AG04450 (cell line): ENCODE results near the gene HAUS7. TPM values are rescaled to one million over a fixed set of nuclear protein-coding genes. Genes with fewer than 3 reads are reported as not detected.

Experiments used
- CTCF ChIA-PET: fragments of 300-600, 350-600 bp; formaldehyde crosslinking; extraction: SDS; loops from one replicate; lab custom pipeline; 2022; ENCODE audit warnings: antibody characterized with exemption, inconsistent platforms; lab: Charles Lee
- POLR2A ChIA-PET: fragments of 350-600 bp; formaldehyde crosslinking; extraction: SDS; loops from one replicate; lab custom pipeline; 2021; ENCODE audit warnings: antibody characterized with exemption, inconsistent platforms; lab: Yijun Ruan, JAX
- DNase-seq: peaks from one replicate; pipeline ENCODE4 v3.0.0-alpha.2; 2011; ENCODE audit warnings: low read depth, low spot score
- H3K27ac ChIP-seq: one replicate; pipeline ENCODE4 v1.5.1; 2012; ENCODE audit warnings: low read depth, low read length, control low read depth
- H3K27me3 ChIP-seq: one replicate; pipeline ENCODE4 v1.6.0; 2012; ENCODE audit warnings: low read length; ENCODE audit not compliant: control insufficient read depth, insufficient read depth
- H3K4me3 ChIP-seq: 2 replicates; pipeline ENCODE4 v1.5.1; 2011; ENCODE audit warnings: mild to moderate bottlenecking, low read depth, low read length, control low read depth
- H3K9me3 ChIP-seq: 2 replicates; pipeline ENCODE4 v1.5.1; 2012; ENCODE audit warnings: low read length; ENCODE audit not compliant: control insufficient read depth, insufficient read depth
- CTCF ChIP-seq: IDR thresholded peaks from 2 replicates; pipeline ENCODE4 v1.5.1; 2011; ENCODE audit warnings: low read depth, low read length, control low read depth, inconsistent platforms
- polyA plus RNA-seq: library from polyadenylated mRNA; depleted of rRNA; stranded (reverse); fragments of >200 nt; gene quantifications from 2 replicates; pipeline ENCODE4 v1.2.3, GENCODE V29; 2011

HAUS7 gene
- polyA plus RNA-seq, 1 experiment, result 13.2 TPM

- ChIA-PET POLR2A (no interaction called here), CTCF (no interaction called here)
- no peak for DNase-seq
- Histone ChIP-seq H3K9me3 (no peaks in the 10 kb centered on the region), H3K4me3 (no peak overlapping the region), H3K27me3 (peaks cover 9% of the 10 kb centered on the region), H3K27ac (no peak overlapping the region)
- TF ChIP-seq CTCF, result no peak
Observed at GRCh38 chrX:153411988-153412574, 58.3 kb downstream of the HAUS7 start.

GRCh38 chrX:153411255-153411987 is 59.0 kb downstream of the HAUS7 start, which contains the start of gene ZFP92:
Gene ZFP92, plus strand, starts transcription at chrX:153411472. Its CDS starts 6,851 bp downstream, at chrX:153418323.
- no peak for TF ChIP-seq CTCF
- no peak for DNase-seq
- H3K4me3 ChIP-seq, result peak within 1 kb of the TSS; percentile 25; the same call in 1 of the 2 replicates
- ChIA-PET POLR2A (no interaction called here), CTCF (no interaction called here)
- no peak within 1 kb of the TSS for H3K27ac ChIP-seq
- peaks cover 6% of the 10 kb centered on the region for H3K27me3 ChIP-seq
- H3K9me3 ChIP-seq, result no peaks in the 10 kb centered on the region

GRCh38 chrX:153410888-153411254 is 59.5 kb downstream of the HAUS7 start:
- Histone ChIP-seq H3K27ac (no peak overlapping the region), H3K27me3 (peaks cover 5% of the 10 kb centered on the region), H3K4me3 (no peak overlapping the region), H3K9me3 (no peaks in the 10 kb centered on the region)
- no peak for TF ChIP-seq CTCF
- POLR2A ChIA-PET, result no interaction called here
- CTCF ChIA-PET, result no interaction called here
- DNase-seq, result no peak

GRCh38 chrX:153410373-153410772 is 60.0 kb downstream of the HAUS7 start:
- no peaks in the 10 kb centered on the region for H3K9me3 ChIP-seq
- peaks cover 5% of the 10 kb centered on the region for H3K27me3 ChIP-seq
- ChIA-PET CTCF (no interaction called here), POLR2A (no interaction called here)
- no peak overlapping the region for H3K4me3 ChIP-seq
- DNase-seq, result no peak
- no peak overlapping the region for H3K27ac ChIP-seq
- no peak for TF ChIP-seq CTCF

- ChIA-PET CTCF (no interaction called here), POLR2A (no interaction called here)
- Histone ChIP-seq H3K27me3 (peaks cover 5% of the 10 kb centered on the region), H3K4me3 (no peak overlapping the region), H3K27ac (no peak overlapping the region), H3K9me3 (no peaks in the 10 kb centered on the region)
- no peak for DNase-seq
- no peak for TF ChIP-seq CTCF
Observed at GRCh38 chrX:153409414-153410101, 60.8 kb downstream of the HAUS7 start.
